GM19193 (cell line): Measurements from ENCODE around the gene FREM2.

Experiments used
- POLR2A ChIP-seq: IDR thresholded peaks from 4 replicates; pipeline ENCODE4 v1.6.1; 2011; ENCODE audit not compliant: insufficient read depth, insufficient read length; ENCODE audit errors: extremely low read depth

Gene FREM2

DNA sequence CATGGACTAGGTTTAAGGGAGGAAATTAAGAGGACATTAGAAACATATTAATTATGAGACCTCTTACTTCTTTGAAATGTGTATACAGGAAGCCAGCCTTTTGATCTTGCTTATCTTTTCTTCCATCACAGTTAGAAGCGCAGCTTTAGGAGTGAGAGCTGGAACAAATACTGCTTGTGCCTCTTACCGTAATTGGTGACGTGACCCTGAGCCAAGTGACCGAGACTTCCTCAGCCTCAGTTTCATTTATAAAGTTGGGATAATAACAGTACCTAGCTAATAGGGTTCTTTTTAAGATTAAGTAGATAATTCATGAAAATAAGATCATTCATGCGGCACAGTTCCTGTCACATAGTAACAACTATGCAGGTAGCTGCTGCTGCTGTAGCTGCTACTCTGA lies 18.5 kb downstream of the FREM2 start:
- TF ChIP-seq POLR2A = no peak

DNA sequence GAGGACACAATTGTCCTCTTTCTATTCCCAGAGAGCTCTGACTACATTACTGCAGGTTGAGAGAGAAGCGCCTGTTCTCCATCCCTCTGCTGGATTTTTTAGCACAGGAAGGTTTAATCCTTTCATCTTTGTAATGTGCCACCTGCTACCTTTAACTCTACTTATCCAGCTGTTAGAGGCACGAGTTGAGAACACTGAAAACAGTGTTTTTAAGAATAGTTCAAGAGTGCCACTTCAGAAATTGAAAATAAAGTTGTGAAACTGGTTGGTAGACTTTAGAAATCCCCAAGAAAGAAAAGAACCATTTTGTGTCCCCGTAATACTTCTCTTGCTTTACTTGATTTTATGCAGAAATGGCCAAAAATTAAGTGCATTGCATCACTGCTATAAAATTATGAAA lies 20.6 kb downstream of the FREM2 start:
- no peak for TF ChIP-seq POLR2A

DNA sequence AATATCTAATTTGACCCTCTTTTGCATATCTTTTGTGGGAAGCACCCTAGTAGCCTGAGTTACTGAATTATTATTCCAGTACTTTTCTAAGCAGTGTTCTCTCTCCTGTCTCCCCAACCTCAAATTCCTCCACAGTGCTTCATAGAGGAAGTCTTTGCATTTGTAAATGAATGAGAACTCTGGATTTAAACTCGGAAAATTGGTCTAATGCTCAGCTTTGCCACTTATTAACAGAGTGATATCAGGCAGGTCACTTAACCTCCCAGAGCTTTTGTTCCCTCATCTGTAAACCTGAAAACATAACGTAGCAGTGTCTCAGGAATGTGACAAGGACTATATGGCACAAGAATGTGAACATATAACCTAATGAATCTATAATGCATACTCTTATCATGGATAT lies 26.2 kb downstream of the FREM2 start:
- TF ChIP-seq POLR2A = no peak

DNA sequence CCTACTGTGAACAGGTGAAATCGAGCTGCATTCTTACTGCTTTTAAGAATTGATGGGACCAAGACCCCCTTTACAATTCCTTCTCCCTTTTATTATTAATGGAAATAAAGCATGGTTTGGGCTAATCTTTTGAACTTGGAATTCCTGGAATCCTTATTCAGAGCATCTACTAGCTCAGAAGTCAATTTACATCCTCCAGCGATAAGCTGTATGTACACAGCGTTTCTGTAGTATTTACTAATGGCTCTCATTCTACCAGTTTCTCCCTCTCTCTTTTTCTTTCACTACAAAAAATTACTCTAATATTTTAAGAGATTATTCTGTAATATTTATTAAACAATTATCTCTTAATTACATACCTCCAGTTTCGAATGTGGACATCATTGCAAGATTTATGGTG lies 31.5 kb downstream of the FREM2 start:
- no peak for TF ChIP-seq POLR2A

DNA sequence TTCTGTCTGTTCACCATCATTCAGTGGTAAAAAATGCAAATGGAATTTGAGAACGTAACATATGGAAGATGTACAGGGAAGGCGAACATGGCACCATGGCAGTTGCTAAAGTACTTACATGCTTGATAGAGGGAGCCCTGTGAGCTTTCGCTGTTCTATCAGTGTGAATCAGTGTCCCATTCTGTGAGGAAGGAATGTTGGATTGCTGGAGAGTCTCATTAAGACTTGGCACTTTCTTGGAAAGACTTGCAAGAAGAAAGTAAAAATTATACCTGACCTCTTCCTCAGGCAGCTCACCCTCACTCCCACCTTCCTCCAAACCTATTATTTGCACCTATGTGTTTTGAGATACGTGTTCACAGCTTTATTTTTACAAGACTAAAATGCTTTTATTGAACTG lies 43.5 kb downstream of the FREM2 start:
- no peak for TF ChIP-seq POLR2A

DNA sequence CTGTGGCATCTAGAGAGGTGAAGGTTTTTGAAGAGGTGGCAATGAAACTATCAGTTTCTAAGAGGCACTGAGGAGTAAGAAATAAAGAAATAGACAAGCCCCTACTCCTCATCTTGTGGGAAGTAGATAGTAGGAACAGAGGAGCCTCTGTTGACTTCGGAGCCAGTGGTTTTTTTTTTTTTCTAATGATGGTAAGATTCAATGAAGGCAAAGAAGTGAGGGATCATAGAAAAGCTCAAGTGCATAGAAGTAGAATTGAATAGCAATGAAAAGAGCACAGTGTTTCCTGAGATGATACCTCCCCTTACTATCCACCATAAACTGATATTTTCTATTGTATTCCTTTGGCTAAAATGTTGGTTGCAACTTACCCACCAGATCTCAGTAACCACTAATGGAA lies 46.3 kb downstream of the FREM2 start:
- no peak for TF ChIP-seq POLR2A

DNA sequence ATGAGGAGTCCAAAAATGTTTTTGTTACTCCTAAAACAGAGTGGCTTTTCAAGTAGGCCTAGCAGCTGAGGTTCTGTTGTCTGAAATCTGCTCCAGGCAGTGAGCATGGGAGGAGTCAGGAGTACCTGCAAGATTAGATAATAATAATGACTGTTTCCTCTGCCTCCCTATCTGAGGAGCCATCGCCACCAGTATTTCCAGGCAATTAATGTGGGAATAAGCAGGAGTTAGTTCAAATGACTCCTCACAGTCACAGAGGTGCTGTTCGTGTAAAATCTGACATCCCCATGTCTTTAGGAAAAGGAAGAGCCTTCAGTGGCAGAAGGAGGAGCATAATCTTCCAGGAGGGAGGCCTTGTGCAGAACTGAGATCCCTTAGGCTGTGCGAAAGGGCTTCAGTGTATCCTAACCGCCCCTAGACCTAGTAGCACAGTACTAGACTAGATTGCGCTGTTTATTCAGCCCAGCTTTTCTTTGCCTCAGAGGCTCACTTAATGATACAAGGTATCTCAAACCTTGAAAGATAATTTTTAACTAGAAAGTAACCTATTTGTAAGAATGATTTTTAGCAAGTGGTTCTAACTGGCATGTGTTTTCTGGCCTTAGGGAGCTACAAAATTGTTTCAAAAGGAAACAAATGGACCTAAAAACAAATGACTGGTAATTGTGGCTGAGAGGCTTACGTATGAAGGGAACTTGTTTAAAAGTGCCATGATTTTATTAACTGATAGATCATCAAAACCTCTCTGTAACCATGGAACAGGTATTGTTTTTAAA lies 49.0 kb downstream of the FREM2 start:
- TF ChIP-seq POLR2A = no peak

DNA sequence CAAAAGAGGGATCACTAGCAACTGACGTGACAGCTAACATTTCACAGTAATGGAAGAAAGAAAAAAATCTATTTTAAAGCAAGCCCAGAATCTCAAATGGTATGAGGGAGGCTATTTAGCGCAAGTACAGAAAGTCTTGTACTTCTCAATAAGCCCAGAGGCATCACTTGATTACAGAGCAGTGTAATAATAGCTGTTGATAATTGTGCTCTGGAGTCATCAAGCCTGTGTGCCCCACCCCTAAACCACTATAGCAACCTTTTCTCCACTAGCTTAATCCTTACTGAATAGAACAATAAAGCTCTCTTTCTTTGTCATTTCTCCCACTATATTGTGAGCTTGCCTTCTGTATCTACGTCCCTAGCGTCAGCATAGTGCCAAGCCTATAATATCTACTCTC lies 56.6 kb downstream of the FREM2 start:
- TF ChIP-seq POLR2A = no peak

DNA sequence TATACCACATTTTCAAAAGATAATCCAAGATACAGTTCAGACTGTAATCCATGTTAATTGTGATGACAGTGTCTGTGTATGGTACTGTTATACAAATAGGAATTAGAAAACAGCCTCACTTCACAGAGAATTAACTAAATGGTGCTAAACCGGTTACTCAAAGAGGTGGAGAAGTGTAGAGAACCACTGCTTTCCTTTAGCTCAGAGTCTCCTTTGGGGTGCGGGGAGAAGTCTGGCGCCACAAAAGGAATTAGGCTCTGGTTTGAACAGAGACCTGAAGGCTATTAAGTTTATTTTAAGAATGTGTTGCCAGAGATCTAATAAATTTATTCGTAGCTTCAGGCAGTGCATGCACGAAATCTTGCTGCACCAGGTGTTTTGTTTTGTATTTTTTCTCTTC lies 65.8 kb downstream of the FREM2 start:
- TF ChIP-seq POLR2A = no peak

DNA sequence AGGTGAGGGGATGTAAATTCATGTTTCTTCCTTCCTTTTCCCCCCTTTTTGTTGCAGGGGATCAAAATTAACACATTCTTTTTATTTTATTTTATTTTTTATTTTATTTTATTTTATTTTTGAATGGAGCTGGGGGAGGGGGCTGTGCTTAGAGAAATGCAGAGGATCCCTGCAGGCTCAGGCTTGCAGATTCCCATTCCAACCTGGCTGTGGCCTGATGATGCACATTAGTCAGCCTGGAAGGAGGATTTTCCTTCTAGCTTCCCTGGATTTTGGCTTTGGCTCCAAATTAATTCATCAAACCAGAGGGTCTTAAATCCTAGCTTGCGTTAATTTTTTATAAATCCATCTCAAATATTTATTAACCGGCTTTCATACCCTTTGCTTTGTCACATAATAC lies 67.0 kb downstream of the FREM2 start:
- no peak for TF ChIP-seq POLR2A

DNA sequence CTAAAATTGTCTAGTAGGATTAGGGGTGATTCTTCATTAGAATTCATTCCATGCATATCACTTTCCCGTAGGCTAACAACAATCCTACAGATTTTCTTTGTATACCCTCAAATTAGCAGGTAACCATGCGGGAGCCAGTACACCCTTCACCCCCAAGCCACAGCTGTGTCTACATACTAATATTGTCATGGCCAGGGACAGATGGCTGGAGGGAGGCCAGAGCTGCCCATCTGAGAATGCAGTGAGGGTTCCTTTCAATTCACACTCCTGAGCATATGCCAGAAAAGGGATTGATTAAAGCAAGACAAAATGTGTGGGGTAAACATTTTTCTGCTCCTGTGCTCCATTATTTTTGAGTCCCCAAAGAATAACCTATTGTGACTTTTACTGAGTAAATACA lies 68.9 kb downstream of the FREM2 start:
- no peak for TF ChIP-seq POLR2A

DNA sequence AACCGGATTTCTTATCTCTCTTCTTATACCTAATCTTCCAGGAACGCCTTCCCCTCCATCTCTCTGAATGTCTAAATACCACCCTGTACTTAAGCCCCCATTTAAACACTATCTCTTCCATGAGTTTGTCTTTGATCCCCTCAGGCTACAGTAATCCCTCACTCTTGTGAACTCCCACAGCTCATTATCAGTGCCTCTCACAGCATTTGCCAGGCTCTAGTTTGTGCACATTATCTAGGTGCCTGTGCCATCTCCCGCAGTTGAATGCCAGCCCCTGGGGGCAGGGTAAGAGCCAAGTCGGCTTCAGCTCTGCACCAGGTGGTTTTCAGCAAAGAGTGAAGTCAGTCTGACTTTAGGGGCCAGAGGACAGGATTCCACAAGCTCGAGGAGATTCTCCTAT lies 71.4 kb downstream of the FREM2 start:
- no peak for TF ChIP-seq POLR2A

DNA sequence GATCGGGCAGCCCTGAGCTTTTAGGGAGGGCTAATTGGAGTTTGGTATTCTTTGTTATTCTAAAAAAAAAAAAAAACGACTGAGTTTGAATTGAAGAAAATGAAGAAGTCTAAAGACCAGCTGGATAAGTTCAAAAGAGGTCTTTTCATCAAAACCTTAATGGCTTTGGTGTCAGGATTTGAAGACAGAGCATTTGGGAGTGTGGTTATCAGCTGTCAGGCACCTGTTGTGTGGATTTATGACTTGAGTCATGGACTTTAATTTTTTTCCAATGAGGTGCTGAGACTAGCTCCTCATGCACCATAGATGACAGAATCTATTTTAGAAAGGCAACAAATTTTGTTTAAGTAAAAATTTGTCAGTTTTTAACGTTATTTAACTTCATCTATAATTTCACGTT lies 72.5 kb downstream of the FREM2 start:
- TF ChIP-seq POLR2A = no peak

DNA sequence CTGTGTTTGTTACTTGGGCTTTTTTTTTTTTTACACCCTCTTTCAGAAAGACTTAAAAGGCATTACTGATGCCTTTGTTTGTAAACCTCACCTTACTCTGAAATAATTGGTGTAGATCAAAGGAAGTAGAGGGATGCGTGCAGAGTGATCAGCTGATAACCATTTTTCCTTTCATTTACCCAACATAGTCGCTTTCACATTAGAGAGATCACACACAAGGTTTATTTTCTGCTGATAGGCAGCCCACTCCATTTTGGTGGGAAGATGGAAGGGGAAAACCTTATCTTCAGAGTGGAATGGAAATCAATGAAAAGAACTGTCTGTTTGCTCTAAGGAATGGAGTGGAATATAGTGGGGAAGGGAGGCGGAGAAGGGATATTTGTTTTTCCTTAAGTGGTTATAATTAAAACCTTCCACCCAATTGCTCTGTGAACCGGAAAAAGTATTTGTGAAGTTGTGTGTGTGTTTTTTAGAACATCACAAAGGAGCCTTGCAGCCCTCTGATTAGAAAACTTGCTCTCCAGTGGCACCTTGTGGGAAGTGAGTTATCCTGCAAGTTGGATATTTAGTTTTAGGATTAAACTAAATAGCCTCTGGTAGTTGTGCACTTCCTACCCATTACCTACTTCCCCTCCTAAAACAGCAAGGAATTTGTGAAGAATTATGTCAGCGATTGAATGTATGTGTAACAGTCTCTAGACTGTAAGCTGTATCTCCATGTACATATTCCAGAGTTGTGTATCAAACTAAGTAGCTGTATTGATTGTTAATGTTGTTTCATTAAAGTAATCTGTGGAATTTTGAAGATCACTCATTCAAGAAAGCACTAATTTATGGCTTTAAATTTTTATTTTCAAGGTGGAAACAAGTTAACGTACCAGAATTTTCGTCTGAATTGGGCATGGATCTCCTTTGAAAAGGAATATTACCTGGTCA lies 76.8 kb downstream of the FREM2 start:
- TF ChIP-seq POLR2A = no peak

DNA sequence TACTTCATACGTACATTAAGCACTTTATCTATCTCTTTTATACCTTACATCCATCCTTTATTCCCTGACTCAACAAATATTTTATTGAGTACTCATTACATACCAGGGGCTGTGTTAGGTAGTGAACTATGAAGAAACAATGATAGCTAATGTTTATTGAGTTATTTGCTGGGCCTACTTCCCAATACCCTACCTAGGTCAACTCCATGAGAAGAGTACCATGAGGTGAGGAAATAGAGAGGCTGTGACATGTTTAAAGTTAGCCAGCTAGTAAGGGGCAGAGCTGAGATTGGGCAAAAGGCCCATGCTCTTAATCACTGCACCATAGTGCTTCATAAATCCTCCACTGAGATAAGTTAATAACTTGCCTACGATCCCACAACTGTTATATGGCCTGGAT lies 79.9 kb downstream of the FREM2 start:
- TF ChIP-seq POLR2A = no peak

DNA sequence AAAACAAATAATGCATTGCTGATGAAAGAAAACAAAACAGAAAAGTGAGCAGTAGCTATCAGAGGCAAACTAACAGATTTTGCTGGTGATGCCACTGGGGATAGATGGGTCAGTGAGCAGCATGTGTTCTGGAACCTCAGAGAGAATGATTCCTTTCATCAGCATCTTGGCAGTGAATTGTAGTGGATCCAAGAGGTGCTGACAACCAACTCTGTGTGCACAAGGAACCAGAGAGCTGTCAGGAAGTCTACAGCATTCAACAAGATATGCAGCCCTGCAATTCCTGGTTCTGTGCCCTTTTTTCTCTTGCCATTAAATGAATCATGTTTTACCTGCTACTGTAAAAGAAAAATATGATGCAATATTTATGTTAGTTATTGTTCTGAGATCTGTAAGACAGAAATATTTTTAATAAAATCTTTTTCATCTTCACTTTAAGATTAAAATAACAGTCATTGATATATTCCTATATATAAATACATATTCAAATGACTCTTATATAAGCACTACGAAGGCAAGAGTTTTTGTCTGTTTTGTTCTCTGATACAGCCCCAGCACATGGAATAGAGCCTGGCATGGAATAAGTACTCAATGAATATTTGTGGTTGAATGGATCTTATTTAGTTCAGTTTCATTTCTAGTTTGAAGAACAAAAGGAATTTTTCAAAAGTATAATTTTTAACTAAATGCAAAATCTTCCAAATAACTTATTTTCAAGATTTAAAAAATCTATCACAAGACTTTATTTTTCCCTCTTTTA lies 80.8 kb downstream of the FREM2 start:
- no peak for TF ChIP-seq POLR2A

DNA sequence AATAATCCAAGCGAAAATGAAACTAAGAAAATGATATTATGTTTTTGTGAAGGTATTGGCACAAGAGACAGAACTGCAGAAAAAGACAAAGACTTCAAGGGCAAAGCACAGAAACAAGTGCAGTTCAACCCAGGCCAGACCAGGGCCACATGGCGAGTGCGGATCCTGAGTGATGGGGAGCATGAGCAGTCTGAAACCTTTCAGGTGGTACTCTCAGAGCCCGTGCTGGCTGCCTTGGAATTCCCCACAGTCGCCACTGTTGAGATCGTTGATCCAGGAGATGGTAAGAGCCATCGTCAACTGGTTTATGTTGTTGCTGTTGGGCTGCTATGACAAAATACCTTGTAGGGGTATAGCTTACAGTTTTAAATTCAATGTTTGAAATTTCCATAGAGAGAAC lies 82.6 kb downstream of the FREM2 start:
- no peak for TF ChIP-seq POLR2A
